H1 (cell line): ENCODE measurements around the gene DCPS. TPM values are rescaled to one million over a fixed set of nuclear protein-coding genes. Genes with fewer than 3 reads are reported as not detected.

Source experiments
- CTCF ChIA-PET: fragments of 300-600 bp; sonication (Branson Sonifier 250); formaldehyde crosslinking; loops from one replicate; lab custom pipeline; 2021; ENCODE audit not compliant: partially characterized antibody; lab: Charles Lee
- POLR2A ChIA-PET: fragments of 300-600 bp; sonication (Branson Sonifier 250); formaldehyde crosslinking; loops from one replicate; lab custom pipeline; 2021; ENCODE audit warnings: inconsistent platforms; ENCODE audit not compliant: partially characterized antibody; lab: Charles Lee
- DNase-seq, 2 experiments: peaks; one replicate each; pipeline versions ENCODE4 v3.0.0 to v3.0.0-alpha.2; 2010 to 2022; ENCODE audit warnings: low spot score in 2 of 2, low read depth in 1 of 2, mixed read lengths in 1 of 2
- FAIRE-seq: peaks from 2 replicates; lab custom pipeline; 2011; peaks lifted over from hg19 to GRCh38; lab: Jason Lieb, UNC
- H2AFZ ChIP-seq: 2 replicates; pipeline ENCODE4 v1.8.1; 2012; ENCODE audit warnings: low read length, inconsistent platforms
- H2AK5ac ChIP-seq: 2 replicates; pipeline ENCODE4 v1.6.1; 2013; ENCODE audit warnings: low read depth, low read length
- H2BK120ac ChIP-seq: replicated peaks from 2 replicates; pipeline ENCODE3; 2013; ENCODE audit warnings: low read depth, low read length, inconsistent platforms
- H2BK12ac ChIP-seq: 2 replicates; pipeline ENCODE4 v1.6.1; 2013; ENCODE audit warnings: low read depth, low read length
- H2BK15ac ChIP-seq: 2 replicates; pipeline ENCODE4 v1.6.1; 2013; ENCODE audit warnings: low read length
- H2BK20ac ChIP-seq: 2 replicates; pipeline ENCODE4 v1.6.1; 2013; ENCODE audit warnings: low read length
- H2BK5ac ChIP-seq: 2 replicates; pipeline ENCODE4 v1.6.1; 2013; ENCODE audit warnings: low read depth, low read length
- H3K14ac ChIP-seq: 2 replicates; pipeline ENCODE4 v1.6.1; 2013; ENCODE audit warnings: inconsistent platforms; ENCODE audit not compliant: insufficient read length
- H3K18ac ChIP-seq: 2 replicates; pipeline ENCODE4 v1.6.1; 2013; ENCODE audit warnings: low read length; ENCODE audit errors: extremely low read depth
- H3K23ac ChIP-seq: 2 replicates; pipeline ENCODE4 v1.6.1; 2013; ENCODE audit warnings: inconsistent platforms; ENCODE audit not compliant: insufficient read length
- H3K23me2 ChIP-seq: 2 replicates; pipeline ENCODE4 v1.6.1; 2013; ENCODE audit warnings: low read depth, low read length
- H3K27ac ChIP-seq: 2 replicates; pipeline ENCODE4 v1.6.1; 2011; ENCODE audit warnings: low read depth, low read length, inconsistent platforms
- H3K27me3 ChIP-seq, 4 experiments: replicated peaks in 1 of 4; 1 replicate in 1 of 4; 2 replicates in 3 of 4; pipeline versions ENCODE4 v1.6.1 to v1.8.1; 2011 to 2013; ENCODE audit warnings: low read length in 3 of 4, mild to moderate bottlenecking in 3 of 4, inconsistent platforms in 2 of 4, mixed read lengths in 2 of 4, moderate library complexity in 1 of 4; ENCODE audit not compliant: control insufficient read depth in 3 of 4, insufficient read depth in 3 of 4; ENCODE audit errors: extremely low read depth in 1 of 4
- H3K36me3 ChIP-seq, 4 experiments: 2 replicates each; pipeline versions ENCODE4 v1.6.1 to v1.8.1; 2011 to 2013; ENCODE audit warnings: mild to moderate bottlenecking in 4 of 4, low read length in 3 of 4, moderate library complexity in 2 of 4, control low read depth in 1 of 4, inconsistent platforms in 1 of 4; ENCODE audit not compliant: insufficient read depth in 4 of 4, control insufficient read depth in 2 of 4
- H3K4ac ChIP-seq: replicated peaks from 2 replicates; pipeline ENCODE3; 2013; ENCODE audit warnings: low read length, low read depth, mixed read lengths, inconsistent platforms; ENCODE audit not compliant: insufficient read length
- H3K4me1 ChIP-seq, 4 experiments: replicated peaks in 1 of 4; 1 replicate in 1 of 4; 2 replicates in 3 of 4; pipeline versions ENCODE4 v1.6.1 to v1.8.1; 2011 to 2013; ENCODE audit warnings: low read length in 3 of 4, inconsistent platforms in 2 of 4, mixed read lengths in 1 of 4; ENCODE audit not compliant: insufficient read depth in 4 of 4, control insufficient read depth in 3 of 4
- H3K4me2 ChIP-seq, 2 experiments: 2 replicates each; pipeline versions ENCODE4 v1.6.1 to v1.8.1; 2011 to 2013; ENCODE audit warnings: low read depth in 2 of 2, low read length in 2 of 2, control low read depth in 1 of 2, inconsistent platforms in 1 of 2, mild to moderate bottlenecking in 1 of 2; ENCODE audit not compliant: insufficient read depth in 1 of 2
- H3K4me3 ChIP-seq, 4 experiments: fragments of 200-600, 300-600 bp in 1 of 4; sonication (generic), shearing (Covaris generic), sonication (Bioruptor Twin) in 1 of 4; 2 replicates each; pipeline versions ENCODE4 v1.5.1 to v1.8.1; 2011 to 2016; ENCODE audit warnings: low read length in 4 of 4, low read depth in 3 of 4, control low read depth in 2 of 4, inconsistent platforms in 2 of 4, mild to moderate bottlenecking in 2 of 4, mixed read lengths in 1 of 4, moderate library complexity in 1 of 4; ENCODE audit not compliant: insufficient read depth in 2 of 4; ENCODE audit errors: extremely low read depth in 1 of 4
- H3K56ac ChIP-seq: replicated peaks from 2 replicates; pipeline ENCODE3; 2013; ENCODE audit warnings: low read depth, mild to moderate bottlenecking, mixed read lengths, low read length, inconsistent platforms; ENCODE audit not compliant: insufficient read length
- H3K79me1 ChIP-seq: 2 replicates; pipeline ENCODE4 v1.6.1; 2013; ENCODE audit warnings: low read depth, low read length, control low read depth
- H3K79me2 ChIP-seq, 2 experiments: 2 replicates each; pipeline versions ENCODE4 v1.6.1 to v1.8.1; 2012 to 2013; ENCODE audit warnings: low read length in 2 of 2, mild to moderate bottlenecking in 2 of 2, inconsistent platforms in 1 of 2; ENCODE audit not compliant: insufficient read depth in 2 of 2, control insufficient read depth in 1 of 2
- H3K9ac ChIP-seq, 4 experiments: replicated peaks in 1 of 4; 1 replicate in 1 of 4; 2 replicates in 3 of 4; pipeline versions ENCODE4 v1.6.1 to v1.8.1; 2011 to 2013; ENCODE audit warnings: low read depth in 3 of 4, low read length in 3 of 4, control low read depth in 2 of 4, mild to moderate bottlenecking in 2 of 4, moderate library complexity in 2 of 4, inconsistent platforms in 1 of 4; ENCODE audit errors: extremely low read depth in 1 of 4
- H3K9me3 ChIP-seq, 2 experiments: 2 replicates each; pipeline versions ENCODE4 v1.6.1 to v1.8.1; 2012 to 2013; ENCODE audit warnings: mild to moderate bottlenecking in 2 of 2, moderate library complexity in 2 of 2, control low read depth in 1 of 2, inconsistent platforms in 1 of 2, low read depth in 1 of 2, low read length in 1 of 2, mixed read lengths in 1 of 2; ENCODE audit not compliant: insufficient read depth in 2 of 2
- H4K20me1 ChIP-seq, 2 experiments: replicated peaks in 1 of 2; 2 replicates each; pipeline versions ENCODE3 to v1.8.1; 2011 to 2013; ENCODE audit warnings: inconsistent platforms in 2 of 2, low read length in 2 of 2, mild to moderate bottlenecking in 1 of 2; ENCODE audit not compliant: insufficient read depth in 2 of 2, control insufficient read depth in 1 of 2
- H4K5ac ChIP-seq: 2 replicates; pipeline ENCODE4 v1.6.1; 2013; ENCODE audit warnings: low read length, low read depth, mixed read lengths, inconsistent platforms; ENCODE audit not compliant: insufficient read length
- H4K8ac ChIP-seq: 2 replicates; pipeline ENCODE4 v1.8.0; 2013; ENCODE audit warnings: mild to moderate bottlenecking, moderate library complexity, low read length, inconsistent platforms; ENCODE audit not compliant: insufficient read depth; ENCODE audit errors: extremely low read depth
- H4K91ac ChIP-seq: replicated peaks from 2 replicates; pipeline ENCODE3; 2013; ENCODE audit warnings: low read length, mixed read lengths, inconsistent platforms; ENCODE audit not compliant: insufficient read length
- KDM1A ChIP-seq: fragments of 200-600, 300-600 bp; sonication (generic); IDR thresholded peaks from 2 replicates; pipeline ENCODE4 v1.7.1; 2016; ENCODE audit warnings: mild to moderate bottlenecking, low read length, borderline replicate concordance
- RFX5 ChIP-seq: IDR thresholded peaks from 2 replicates; pipeline ENCODE4 v1.6.1; 2011; ENCODE audit warnings: low read depth, low read length, improper control_type of control experiment, borderline replicate concordance
- RNF2 ChIP-seq: fragments of 200-900, 300-1000 bp; sonication (generic); IDR thresholded peaks from 2 replicates; pipeline ENCODE4 v1.7.1; 2016; ENCODE audit warnings: borderline replicate concordance, low read depth, mild to moderate bottlenecking, antibody characterized with exemption, low read length; ENCODE audit not compliant: poor library complexity, severe bottlenecking; ENCODE audit errors: missing control alignments
- SP4 ChIP-seq: IDR thresholded peaks from 2 replicates; pipeline ENCODE4 v1.6.1; 2012; ENCODE audit warnings: low read length, inconsistent platforms
- TCF12 ChIP-seq: IDR thresholded peaks from 2 replicates; pipeline ENCODE4 v1.6.1; 2011; ENCODE audit warnings: low read depth, mild to moderate bottlenecking, low read length
- YY1 ChIP-seq: IDR thresholded peaks from 2 replicates; pipeline ENCODE4 v1.6.1; 2011; ENCODE audit warnings: low read depth, mild to moderate bottlenecking, low read length
- ZNF274 ChIP-seq: IDR thresholded peaks from 2 replicates; pipeline ENCODE4 v1.7.0; 2012; ENCODE audit warnings: low read length, borderline replicate concordance; ENCODE audit errors: extremely low read depth
- WGBS, 2 experiments: shearing (Covaris generic) in 1 of 2; methylation state at CpG; one replicate each; pipeline versions ENCODE4 v1.1.6 to v1.1.7; 2013 to 2015; ENCODE audit warnings: low lambda C conversion rate in 2 of 2, mixed read lengths in 2 of 2, inconsistent platforms in 1 of 2, low coverage in 1 of 2, missing lambda C conversion rate in 1 of 2; ENCODE audit not compliant: insufficient replicate concordance in 2 of 2, insufficient coverage in 1 of 2, insufficient read length in 1 of 2; ENCODE audit errors: extremely low coverage in 1 of 2, missing lambda C conversion rate in 1 of 2; 5-methylcytosine and 5-hydroxymethylcytosine counted together
- polyA plus RNA-seq, 7 experiments: library from polyadenylated mRNA; depleted of rRNA in 3 of 7; stranded (reverse) in 5 of 7; unstranded in 2 of 7; fragments of >200 nt in 5 of 7; fragments of 200-250 nt in 2 of 7; gene quantifications; 1 replicate in 5 of 7; 2 replicates in 1 of 7; 4 replicates in 1 of 7; pipeline versions ENCODE4 v1.2.1 to v1.2.3, GENCODE V29; 2011 to 2013; ENCODE audit warnings: missing spikeins in 2 of 7, mixed read lengths in 2 of 7
- total RNA-seq: library from RNA; stranded (reverse); fragmentation: NEBNext Ultra II Directional; extraction: Animal tissue kit (Norgen Biotek cat#: 25700); gene quantifications from 2 replicates; pipeline ENCODE4 v1.2.1, GENCODE V29; 2021
- TF ChIP-seq, protein P1 (sequence below), 3 experiments: IDR thresholded peaks; 1 replicate in 2 of 3; 2 replicates in 1 of 3; pipeline versions ENCODE4 v1.5.1 to v1.6.1; 2011; ENCODE audit warnings: low read length in 3 of 3, mild to moderate bottlenecking in 3 of 3, inconsistent platforms in 2 of 3, low read depth in 1 of 3, moderate library complexity in 1 of 3; ENCODE audit not compliant: insufficient read depth in 1 of 3; ENCODE audit errors: control extremely low read depth in 1 of 3

The DCPS gene
- total and polyA plus RNA-seq, 2 of the 8 experiments (the other 6 are each of a cell fraction or from before 2014, with no cell fraction given): 24.6 to 55.2 TPM

DNA sequence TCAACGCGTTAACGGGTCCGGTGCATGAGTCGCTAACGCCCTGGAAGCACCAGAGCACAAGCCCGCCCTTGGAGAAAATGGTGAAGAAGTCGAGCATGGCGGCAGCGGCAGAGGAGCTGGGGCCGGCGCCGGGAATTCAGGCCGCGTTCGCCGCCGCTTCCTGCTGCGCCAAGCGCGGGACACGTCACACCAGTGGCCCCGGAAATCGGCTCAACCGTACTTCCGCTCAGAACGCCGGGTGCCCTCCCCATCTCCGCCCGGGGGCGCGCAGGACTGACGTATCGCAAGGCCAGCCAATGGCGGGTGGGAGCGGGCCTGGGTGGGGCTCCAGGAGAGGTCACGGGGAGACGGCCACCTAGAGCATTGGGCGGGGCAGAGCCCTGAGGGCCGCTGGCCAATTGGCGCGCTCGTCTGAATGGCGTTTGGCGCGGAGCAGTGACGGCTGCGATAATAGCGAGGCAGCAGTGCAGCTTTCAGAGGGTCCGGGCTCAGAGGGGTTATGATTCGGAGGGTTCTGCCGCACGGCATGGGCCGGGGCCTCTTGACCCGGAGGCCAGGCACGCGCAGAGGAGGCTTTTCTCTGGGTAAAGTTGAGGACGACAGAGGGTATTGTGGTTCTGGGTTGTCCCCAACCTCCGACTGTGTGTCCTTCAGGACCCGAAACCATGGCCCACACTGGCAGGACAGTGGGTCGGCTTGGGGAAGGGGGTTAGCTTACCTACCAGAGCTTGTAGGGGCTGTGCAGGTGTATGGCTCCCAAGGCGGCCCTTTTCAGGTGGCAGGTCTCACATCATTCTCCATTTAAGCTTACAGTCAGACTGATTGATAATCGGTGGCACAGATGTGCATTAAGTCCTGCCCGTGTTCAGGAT lies 34.9 kb upstream of the DCPS start, which contains the start of the genes FOXRED1 and SRPRA:
TSS of gene FOXRED1 (plus strand) at position 447 of the 872 bp plus-strand sequence. CDS start at position 500, 53 bp downstream.
TSS of gene SRPRA (minus strand) at position 188 of the 872 bp plus-strand sequence. CDS start at position 97, 91 bp downstream.
- Histone ChIP-seq H3K4me1 (peaks cover 0 to 7% (median 2%) of the 10 kb centered on the region in 4 experiments; a peak in 1 of 7 replicates), H3K27ac (peak within 1 kb of the TSS; percentile 98), H3K79me1 (peaks cover 7% of the 10 kb centered on the region), H3K56ac (peak within 1 kb of the TSS; percentile 96), H3K27me3 (no peaks in the 10 kb centered on the region), H4K91ac (peak within 1 kb of the TSS; percentile 98), H4K20me1 (peaks cover 2 to 10% of the 10 kb centered on the region in 2 experiments), H3K4me2 (peak within 1 kb of the TSS; percentile 90 to 97), H2AK5ac (no peak within 1 kb of the TSS), H3K9me3 (no peaks in the 10 kb centered on the region), H4K8ac (peak within 1 kb of the TSS; percentile 98), H2AFZ (peak within 1 kb of the TSS; percentile 87), H3K9ac (peak within 1 kb of the TSS; percentile 96 to 99 (median 98)), H3K36me3 (peaks cover 30 to 53% (median 41%) of the 10 kb centered on the region in 4 experiments), H3K23ac (no peak within 1 kb of the TSS), H3K4me3 (peak within 1 kb of the TSS; percentile 88 to 99 (median 95)), H2BK15ac (0 out of 2 replicates have a peak within 1 kb of the TSS, but pooled peaks have one; percentile 89), H3K4ac (peak within 1 kb of the TSS; percentile 83), H2BK120ac (no peak within 1 kb of the TSS), H2BK5ac (peak within 1 kb of the TSS; percentile 99), H2BK20ac (no peak within 1 kb of the TSS), H4K5ac (peak within 1 kb of the TSS; percentile 95), H3K14ac (no peak within 1 kb of the TSS), H3K23me2 (peaks cover 3% of the 10 kb centered on the region; the same call in 1 of the 2 replicates), H3K79me2 (peaks cover 0 to 35% of the 10 kb centered on the region in 2 experiments; a peak in 2 of 4 replicates), H2BK12ac (peak within 1 kb of the TSS; percentile 32; the same call in 1 of the 2 replicates), H3K18ac (peak within 1 kb of the TSS; percentile 93)
- 2% methylated on average over 60 of the region's 64 CpGs; no CpG with 5 or more reads in 1 of the 2 experiments for WGBS, 2 experiments
- ChIA-PET CTCF (no interaction called here), POLR2A (interaction anchor here (0.6 to 6.6 kb wide), 23 partner anchors 9 to 366 kb away, joined by 3 to 75 read pairs (median 5); partner anchors contain the start of genes DCPS, FAM118B, PUS3 and RPUSD4)
- DNase-seq (peak; percentile 98 to 99), FAIRE-seq (peak; percentile 48)
- TF ChIP-seq TCF12 (no peak), YY1 (peak; percentile 86), SP4 (no peak), RNF2 (no peak), KDM1A (no peak), ZNF274 (no peak), RFX5 (no peak)
- TF ChIP-seq, protein P1, sequence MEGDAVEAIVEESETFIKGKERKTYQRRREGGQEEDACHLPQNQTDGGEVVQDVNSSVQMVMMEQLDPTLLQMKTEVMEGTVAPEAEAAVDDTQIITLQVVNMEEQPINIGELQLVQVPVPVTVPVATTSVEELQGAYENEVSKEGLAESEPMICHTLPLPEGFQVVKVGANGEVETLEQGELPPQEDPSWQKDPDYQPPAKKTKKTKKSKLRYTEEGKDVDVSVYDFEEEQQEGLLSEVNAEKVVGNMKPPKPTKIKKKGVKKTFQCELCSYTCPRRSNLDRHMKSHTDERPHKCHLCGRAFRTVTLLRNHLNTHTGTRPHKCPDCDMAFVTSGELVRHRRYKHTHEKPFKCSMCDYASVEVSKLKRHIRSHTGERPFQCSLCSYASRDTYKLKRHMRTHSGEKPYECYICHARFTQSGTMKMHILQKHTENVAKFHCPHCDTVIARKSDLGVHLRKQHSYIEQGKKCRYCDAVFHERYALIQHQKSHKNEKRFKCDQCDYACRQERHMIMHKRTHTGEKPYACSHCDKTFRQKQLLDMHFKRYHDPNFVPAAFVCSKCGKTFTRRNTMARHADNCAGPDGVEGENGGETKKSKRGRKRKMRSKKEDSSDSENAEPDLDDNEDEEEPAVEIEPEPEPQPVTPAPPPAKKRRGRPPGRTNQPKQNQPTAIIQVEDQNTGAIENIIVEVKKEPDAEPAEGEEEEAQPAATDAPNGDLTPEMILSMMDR (IDR thresholded peaks at IDR 0.05; ENCODE audit: control extremely low read depth in 1 of 3, insufficient read depth in 1 of 3, low read depth in 1 of 3, low read length in 3 of 3): no peak
